CD4-positive, alpha-beta memory T cell (primary cell): ENCODE results near the gene MEST. TPM values are rescaled to one million over a fixed set of nuclear protein-coding genes. Genes with fewer than 3 reads are reported as not detected.

ENCODE experiments used
- CTCF ChIA-PET: fragments of 350-600 bp; sonication (Branson Sonifier 250); formaldehyde crosslinking; loops from one replicate; lab custom pipeline; 2021; ENCODE audit warnings: inconsistent platforms; ENCODE audit not compliant: partially characterized antibody; lab: Charles Lee
- POLR2A ChIA-PET: fragments of 350-600 bp; sonication (Branson Sonifier 250); formaldehyde crosslinking; loops from one replicate; lab custom pipeline; 2021; ENCODE audit not compliant: partially characterized antibody; lab: Charles Lee
- DNase-seq, 5 donors: peaks; one replicate each; pipeline versions ENCODE4 v3.0.0 to v3.0.0-alpha.2; 2020 to 2022; ENCODE audit warnings: mixed read lengths in 1 of 5
- H3K27ac ChIP-seq: one replicate; pipeline ENCODE4 v1.7.0; 2013; ENCODE audit warnings: low read depth, low read length
- H3K27me3 ChIP-seq: 2 replicates; pipeline ENCODE4 v1.7.0; 2013; ENCODE audit warnings: mild to moderate bottlenecking, low read length, moderate library complexity; ENCODE audit not compliant: insufficient read depth
- H3K36me3 ChIP-seq: 2 replicates; pipeline ENCODE4 v1.7.0; 2013; ENCODE audit warnings: mild to moderate bottlenecking, low read length, moderate library complexity; ENCODE audit not compliant: insufficient read depth
- H3K4me1 ChIP-seq: 2 replicates; pipeline ENCODE4 v1.7.0; 2013; ENCODE audit warnings: mild to moderate bottlenecking, low read length, moderate library complexity; ENCODE audit not compliant: insufficient read depth
- H3K4me3 ChIP-seq, 2 donors: one replicate each; pipeline ENCODE4 v1.7.0; 2013; ENCODE audit warnings: low read length in 2 of 2, mild to moderate bottlenecking in 1 of 2
- H3K9me3 ChIP-seq, 2 donors: one replicate each; pipeline ENCODE4 v1.7.0; 2013; ENCODE audit warnings: low read length in 2 of 2, control low read depth in 1 of 2; ENCODE audit not compliant: control insufficient read depth in 1 of 2
- H3K27ac Mint-ChIP-seq, 7 donors: one replicate each; pipeline ENCODE4 v1.8.0; 2020 to 2021; ENCODE audit warnings: mixed read lengths in 7 of 7, mild to moderate bottlenecking in 6 of 7, inconsistent platforms in 3 of 7, moderate library complexity in 3 of 7
- H3K27me3 Mint-ChIP-seq, 2 donors: one replicate each; pipeline ENCODE4 v1.8.0; 2020 to 2021; ENCODE audit warnings: mixed read lengths in 2 of 2
- H3K36me3 Mint-ChIP-seq, 2 donors: one replicate each; pipeline ENCODE4 v1.8.0; 2020 to 2021; ENCODE audit warnings: mixed read lengths in 2 of 2, inconsistent platforms in 1 of 2, mild to moderate bottlenecking in 1 of 2
- H3K4me1 Mint-ChIP-seq, 4 donors: one replicate each; pipeline ENCODE4 v1.8.0; 2020 to 2021; ENCODE audit warnings: mixed read lengths in 4 of 4, mild to moderate bottlenecking in 1 of 4
- H3K4me3 Mint-ChIP-seq, 8 donors: one replicate each; pipeline ENCODE4 v1.8.0; 2020 to 2021; ENCODE audit warnings: mixed read lengths in 8 of 8, mild to moderate bottlenecking in 7 of 8, moderate library complexity in 6 of 8, inconsistent platforms in 3 of 8
- H3K9me3 Mint-ChIP-seq, 8 donors: one replicate each; pipeline ENCODE4 v1.8.0; 2020 to 2021; ENCODE audit warnings: mixed read lengths in 8 of 8, mild to moderate bottlenecking in 5 of 8, inconsistent platforms in 3 of 8, moderate library complexity in 1 of 8
- intact Hi-C: fragments of 100-400 bp; cut with micrococcal nuclease; formaldehyde crosslinking; loops from one replicate; pipeline ENCODE4 v1.15.1; 2023
- polyA plus RNA-seq, 2 donors: library from polyadenylated mRNA; unstranded; fragments of 300-500 nt; fragmentation: Illumina TruSeq; gene quantifications; one replicate each; pipeline ENCODE4 v1.2.3, GENCODE V29; 2021
- total RNA-seq, 2 experiments: library from RNA; stranded (reverse); gene quantifications; one replicate each; pipeline ENCODE4 v1.2.3, GENCODE V29; 2021

Gene MEST
- total and polyA plus RNA-seq, 4 experiments from 2014 or later = 2.3 to 9.6 (median 3.1) TPM

DNA sequence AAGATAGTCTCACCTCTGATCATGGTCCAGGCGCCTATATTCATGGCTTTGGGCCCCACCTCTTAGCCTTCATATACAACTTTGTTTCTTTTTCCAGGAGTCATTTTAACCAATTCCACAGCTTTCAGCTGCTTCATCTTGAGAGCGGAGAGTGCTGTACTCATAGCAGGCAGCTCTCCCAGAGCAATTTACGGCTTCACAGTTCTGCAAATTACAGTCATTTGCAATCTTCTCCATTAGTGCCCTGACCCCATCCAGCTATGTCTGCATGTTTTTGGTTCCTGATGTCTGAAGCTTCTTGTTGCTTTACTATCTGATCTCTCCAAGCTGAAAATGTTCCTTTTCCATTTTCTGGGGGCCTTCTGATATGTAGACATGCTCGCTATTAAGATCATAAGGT lies 18.0 kb upstream of the MEST start:
- peaks cover 11 to 21% of the 10 kb centered on the region in 2 donors for H3K27me3 Mint-ChIP-seq
- Histone ChIP-seq H3K9me3 (no peaks in the 10 kb centered on the region), H3K27me3 (peaks cover 3% of the 10 kb centered on the region), H3K4me1 (no peaks in the 10 kb centered on the region), H3K27ac (no peak overlapping the region), H3K4me3 (no peak overlapping the region), H3K36me3 (no peaks in the 10 kb centered on the region)
- H3K27ac Mint-ChIP-seq = no peak overlapping the region
- CTCF ChIA-PET = no interaction called here
- POLR2A ChIA-PET = no interaction called here
- no peaks in the 10 kb centered on the region for H3K36me3 Mint-ChIP-seq
- intact Hi-C loops = no loop called here
- H3K4me3 Mint-ChIP-seq = no peak overlapping the region
- H3K4me1 Mint-ChIP-seq = peaks cover 0 to 5% (median 0%) of the 10 kb centered on the region in 4 donors
- peaks cover 0 to 2% (median 0%) of the 10 kb centered on the region in 8 donors for H3K9me3 Mint-ChIP-seq
- no peak for DNase-seq

DNA sequence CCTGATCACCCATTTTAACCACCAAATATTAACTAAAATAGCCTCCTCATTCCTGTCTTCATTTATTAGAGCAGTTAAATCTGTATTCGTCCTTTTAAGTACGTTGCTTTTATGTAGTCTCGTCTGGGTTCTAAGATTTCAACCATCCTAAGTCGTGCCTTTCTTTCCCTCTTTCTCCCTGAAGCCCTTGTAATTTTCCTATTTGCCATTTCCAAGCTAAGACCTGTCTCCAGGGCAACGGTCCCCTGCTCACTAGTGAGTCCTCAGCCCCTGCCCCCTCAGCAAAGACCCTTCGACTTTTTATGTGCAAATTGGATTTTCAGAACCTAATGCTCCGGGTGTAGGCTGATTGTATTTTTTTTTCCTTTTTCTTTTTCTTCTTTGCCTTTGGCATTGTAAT lies 16.1 kb upstream of the MEST start:
- Histone ChIP-seq H3K27me3 (no peaks in the 10 kb centered on the region), H3K9me3 (no peaks in the 10 kb centered on the region), H3K27ac (no peak overlapping the region), H3K36me3 (no peaks in the 10 kb centered on the region), H3K4me1 (no peaks in the 10 kb centered on the region), H3K4me3 (no peak overlapping the region)
- intact Hi-C loops = no loop called here
- POLR2A ChIA-PET = no interaction called here
- no peak overlapping the region for H3K27ac Mint-ChIP-seq
- H3K36me3 Mint-ChIP-seq = no peaks in the 10 kb centered on the region
- peaks cover 0 to 5% (median 0%) of the 10 kb centered on the region in 4 donors for H3K4me1 Mint-ChIP-seq
- H3K4me3 Mint-ChIP-seq = no peak overlapping the region
- CTCF ChIA-PET = interaction anchor here (1.3 kb wide), 1 partner anchor 12 kb away, joined by 3 read pairs; no protein-coding TSS in a partner anchor
- peaks cover 0 to 3% (median 0%) of the 10 kb centered on the region in 8 donors for H3K9me3 Mint-ChIP-seq
- H3K27me3 Mint-ChIP-seq = peaks cover 5 to 24% of the 10 kb centered on the region in 2 donors
- DNase-seq = no peak

DNA sequence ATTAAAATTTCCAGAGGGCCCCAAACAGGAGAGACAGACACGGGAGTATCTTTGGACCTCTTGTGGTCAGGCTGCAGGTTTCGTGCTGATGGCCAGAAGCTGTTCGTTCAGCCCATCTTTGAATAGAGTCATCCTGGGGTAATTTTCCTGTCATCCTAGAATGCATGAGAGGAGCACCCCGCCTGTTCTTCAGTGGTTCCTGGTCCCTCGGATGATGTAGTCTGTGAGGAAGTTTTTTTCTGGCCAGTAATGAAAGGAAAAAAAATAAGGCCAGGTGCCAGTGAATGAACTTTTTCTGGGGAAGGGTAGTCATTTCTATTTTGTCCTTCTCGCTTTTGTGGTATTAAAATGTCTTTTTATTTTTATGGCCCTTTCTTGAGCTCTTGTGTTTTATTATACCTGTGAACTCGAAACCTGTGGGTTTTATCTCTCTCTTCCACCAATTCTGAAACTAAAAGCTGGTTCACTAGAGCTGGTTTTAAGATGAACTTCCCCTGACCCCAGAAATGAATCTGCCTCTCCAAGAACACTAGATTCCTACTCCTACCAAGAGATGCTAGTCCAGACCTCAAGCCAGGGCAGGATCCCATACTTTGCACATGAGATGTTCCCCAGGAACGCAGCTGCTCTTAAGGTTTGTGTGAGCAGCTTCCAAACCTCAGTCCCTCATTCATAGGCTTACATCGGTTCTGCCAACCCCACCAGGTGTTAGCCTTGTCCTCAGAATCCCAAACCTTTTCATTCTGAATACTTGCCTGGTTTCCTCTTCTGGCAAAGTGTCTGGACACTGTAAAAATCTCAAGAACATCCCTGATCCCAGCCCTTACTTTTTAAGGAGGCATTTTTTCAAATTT lies 15.4 kb upstream of the MEST start:
- Histone ChIP-seq H3K27me3 (no peaks in the 10 kb centered on the region), H3K4me3 (no peak overlapping the region), H3K9me3 (no peaks in the 10 kb centered on the region), H3K27ac (no peak overlapping the region), H3K4me1 (no peaks in the 10 kb centered on the region), H3K36me3 (no peaks in the 10 kb centered on the region)
- Mint-ChIP-seq H3K9me3 (peaks cover 0 to 3% (median 0%) of the 10 kb centered on the region in 8 donors), H3K4me1 (peaks cover 0 to 5% (median 0%) of the 10 kb centered on the region in 4 donors), H3K27me3 (peaks cover 5 to 23% of the 10 kb centered on the region in 2 donors), H3K36me3 (no peaks in the 10 kb centered on the region), H3K27ac (peak overlapping the region in 1 of 7 donors; percentile 1), H3K4me3 (no peak overlapping the region)
- ChIA-PET CTCF (interaction anchor here (1.3 kb wide), 2 partner anchors 9 to 11 kb away, joined by 3 read pairs; no protein-coding TSS in a partner anchor), POLR2A (no interaction called here)
- intact Hi-C loops = no loop called here
- DNase-seq = no peak

DNA sequence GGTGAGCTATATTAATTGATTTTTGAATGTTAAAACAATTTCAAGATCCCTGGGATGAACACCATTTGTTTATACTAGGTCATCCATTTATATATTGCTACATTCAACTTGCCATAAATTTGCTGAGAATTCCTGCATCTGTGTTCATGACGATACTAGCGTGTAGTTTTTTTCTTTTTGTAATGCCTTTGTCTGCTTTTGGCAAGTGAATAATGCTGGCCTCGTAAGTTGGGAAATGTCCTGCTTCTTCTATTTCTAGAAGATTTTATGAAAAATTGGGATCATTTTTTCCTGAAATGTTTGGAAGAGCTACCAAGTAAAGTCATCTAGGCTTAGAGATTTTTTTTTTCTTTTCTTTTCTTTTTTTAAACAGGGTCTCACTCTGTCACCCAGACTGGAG lies 12.9 kb upstream of the MEST start:
- intact Hi-C loops = no loop called here
- CTCF ChIA-PET = no interaction called here
- H3K9me3 Mint-ChIP-seq = peaks cover 0 to 3% (median 0%) of the 10 kb centered on the region in 8 donors
- H3K9me3 ChIP-seq = no peaks in the 10 kb centered on the region
- POLR2A ChIA-PET = no interaction called here
- H3K36me3 Mint-ChIP-seq = no peaks in the 10 kb centered on the region
- no peak overlapping the region for H3K27ac ChIP-seq
- H3K27me3 Mint-ChIP-seq = peaks cover 11 to 28% of the 10 kb centered on the region in 2 donors
- no peak overlapping the region for H3K4me3 ChIP-seq
- no peak for DNase-seq
- H3K4me1 ChIP-seq = no peaks in the 10 kb centered on the region
- no peaks in the 10 kb centered on the region for H3K36me3 ChIP-seq
- peaks cover 0 to 5% (median 0%) of the 10 kb centered on the region in 4 donors for H3K4me1 Mint-ChIP-seq
- H3K27me3 ChIP-seq = peaks cover 3% of the 10 kb centered on the region
- H3K27ac Mint-ChIP-seq = no peak overlapping the region
- no peak overlapping the region for H3K4me3 Mint-ChIP-seq

DNA sequence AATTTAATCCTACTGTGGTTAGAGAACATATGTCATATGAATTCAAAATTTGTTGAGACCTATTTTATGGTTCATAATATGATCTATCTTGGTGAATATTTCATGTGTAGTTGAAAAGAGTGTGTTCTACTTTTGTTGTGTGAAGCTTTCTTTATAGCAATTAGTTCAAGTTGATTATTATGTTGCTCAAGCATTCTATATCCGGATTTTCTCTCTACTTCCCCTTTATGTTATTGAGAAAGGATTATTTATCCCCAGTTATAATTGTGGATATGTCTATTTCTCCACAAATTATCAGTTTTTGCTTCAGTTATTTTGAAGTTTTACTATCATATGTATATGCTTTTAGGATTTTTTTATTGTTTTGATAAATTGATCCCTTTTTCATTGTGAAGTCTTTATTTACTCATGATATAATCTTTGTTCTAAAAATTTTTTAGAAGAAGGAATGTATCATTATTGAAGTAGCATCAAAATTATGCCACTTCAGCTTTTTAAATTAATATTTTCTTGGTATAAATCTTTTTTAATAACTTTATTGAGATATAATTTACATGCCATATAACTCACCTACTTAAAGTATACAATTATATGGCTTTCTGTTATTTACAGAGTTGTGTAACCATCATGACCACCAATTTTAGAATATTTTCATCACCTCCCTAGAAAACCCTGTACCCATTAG lies 12.0 kb upstream of the MEST start:
- no peak for DNase-seq
- Mint-ChIP-seq H3K4me1 (peaks cover 0 to 5% (median under 1%) of the 10 kb centered on the region in 4 donors), H3K27ac (no peak overlapping the region), H3K36me3 (no peaks in the 10 kb centered on the region), H3K9me3 (peaks cover 0 to 3% (median 0%) of the 10 kb centered on the region in 8 donors), H3K27me3 (peaks cover 15 to 33% of the 10 kb centered on the region in 2 donors), H3K4me3 (no peak overlapping the region)
- intact Hi-C loops = no loop called here
- POLR2A ChIA-PET = no interaction called here
- CTCF ChIA-PET = no interaction called here
- H3K36me3 ChIP-seq = no peaks in the 10 kb centered on the region
- no peaks in the 10 kb centered on the region for H3K9me3 ChIP-seq
- no peaks in the 10 kb centered on the region for H3K4me1 ChIP-seq
- no peak overlapping the region for H3K4me3 ChIP-seq
- H3K27me3 ChIP-seq = peaks cover 3% of the 10 kb centered on the region
- H3K27ac ChIP-seq = no peak overlapping the region

DNA sequence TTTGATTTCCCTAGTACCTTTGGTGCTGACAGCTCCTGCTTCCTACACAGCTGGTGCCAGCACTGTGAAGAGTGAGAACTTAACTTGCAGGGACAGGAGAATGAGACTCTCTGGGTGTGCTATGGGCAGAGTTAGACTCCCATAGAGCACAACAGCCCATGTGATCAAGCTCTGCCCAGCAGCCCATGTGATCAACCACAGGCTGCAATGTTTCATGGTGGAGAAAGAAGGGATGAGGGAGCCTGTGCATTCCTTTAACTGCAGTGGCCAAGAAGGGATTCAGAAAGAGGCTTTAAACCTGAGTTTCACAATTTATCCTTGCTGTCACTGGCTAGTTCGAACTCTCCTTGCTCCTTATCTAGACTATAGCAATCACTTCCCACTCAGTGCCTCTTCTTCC lies 10.0 kb upstream of the MEST start:
- CTCF ChIA-PET = no interaction called here

DNA sequence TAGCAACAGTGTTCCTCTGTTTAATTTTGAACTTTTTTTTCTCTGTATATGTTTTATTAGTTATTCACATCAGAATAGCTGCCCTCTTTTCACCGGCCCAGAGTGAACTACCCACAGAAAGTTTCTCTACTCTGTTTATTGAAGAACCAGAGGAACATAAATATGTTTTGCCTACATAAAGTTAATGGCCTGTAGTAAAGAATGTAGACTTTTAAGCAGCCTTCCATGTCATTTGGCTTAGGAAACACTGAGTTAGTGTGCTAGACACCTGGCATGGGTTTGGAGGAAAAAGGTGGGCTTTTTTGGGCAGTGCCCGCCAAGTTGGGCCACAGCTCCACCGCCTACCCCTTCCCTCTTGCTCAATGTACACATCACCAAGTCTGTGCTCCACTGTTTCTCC lies 8.9 kb upstream of the MEST start:
- peaks cover 8% of the 10 kb centered on the region for H3K27me3 ChIP-seq
- POLR2A ChIA-PET = no interaction called here
- Mint-ChIP-seq H3K9me3 (peaks cover 0 to 3% (median 0%) of the 10 kb centered on the region in 8 donors), H3K36me3 (no peaks in the 10 kb centered on the region), H3K4me1 (peaks cover 12 to 23% (median 13%) of the 10 kb centered on the region in 4 donors), H3K27ac (no peak overlapping the region), H3K27me3 (peaks cover 19 to 47% of the 10 kb centered on the region in 2 donors), H3K4me3 (no peak overlapping the region)
- DNase-seq = no peak
- intact Hi-C loops = no loop called here
- no peak overlapping the region for H3K4me3 ChIP-seq
- CTCF ChIA-PET = interaction anchor here (1.3 kb wide), 1 partner anchor 349 kb away, joined by 3 read pairs; no protein-coding TSS in a partner anchor
- no peaks in the 10 kb centered on the region for H3K36me3 ChIP-seq
- no peaks in the 10 kb centered on the region for H3K9me3 ChIP-seq
- H3K27ac ChIP-seq = no peak overlapping the region
- peaks cover 9% of the 10 kb centered on the region for H3K4me1 ChIP-seq

More for the DNA sequence above, 10.0 kb upstream of the MEST start:
- no peaks in the 10 kb centered on the region for H3K9me3 ChIP-seq
- Mint-ChIP-seq H3K4me3 (no peak overlapping the region), H3K27ac (no peak overlapping the region), H3K4me1 (peaks cover 8 to 20% (median 12%) of the 10 kb centered on the region in 4 donors), H3K36me3 (no peaks in the 10 kb centered on the region), H3K27me3 (peaks cover 16 to 41% of the 10 kb centered on the region in 2 donors), H3K9me3 (peaks cover 0 to 3% (median 0%) of the 10 kb centered on the region in 8 donors)
- intact Hi-C loops = no loop called here
- no peak overlapping the region for H3K4me3 ChIP-seq
- DNase-seq = no peak
- POLR2A ChIA-PET = interaction anchor here (1.0 kb wide), 1 partner anchor 13 kb away, joined by 4 read pairs; no protein-coding TSS in a partner anchor
- no peak overlapping the region for H3K27ac ChIP-seq
- H3K4me1 ChIP-seq = peaks cover 6% of the 10 kb centered on the region
- H3K36me3 ChIP-seq = no peaks in the 10 kb centered on the region
- peaks cover 8% of the 10 kb centered on the region for H3K27me3 ChIP-seq
